Measurements from ENCODE around the gene GPR82. TPM values are rescaled to one million over a fixed set of nuclear protein-coding genes. Genes with fewer than 3 reads are reported as not detected.
"Not testable (repeated sequence)": the region's sequence is repeated elsewhere in the genome, so short reads cannot be mapped to it uniquely, and the experiment has no call there.

Gene GPR82
- total and polyA plus RNA-seq, 2 donors (not counting 1 experiment from before 2014, with no cell fraction given), result not detected

DNA sequence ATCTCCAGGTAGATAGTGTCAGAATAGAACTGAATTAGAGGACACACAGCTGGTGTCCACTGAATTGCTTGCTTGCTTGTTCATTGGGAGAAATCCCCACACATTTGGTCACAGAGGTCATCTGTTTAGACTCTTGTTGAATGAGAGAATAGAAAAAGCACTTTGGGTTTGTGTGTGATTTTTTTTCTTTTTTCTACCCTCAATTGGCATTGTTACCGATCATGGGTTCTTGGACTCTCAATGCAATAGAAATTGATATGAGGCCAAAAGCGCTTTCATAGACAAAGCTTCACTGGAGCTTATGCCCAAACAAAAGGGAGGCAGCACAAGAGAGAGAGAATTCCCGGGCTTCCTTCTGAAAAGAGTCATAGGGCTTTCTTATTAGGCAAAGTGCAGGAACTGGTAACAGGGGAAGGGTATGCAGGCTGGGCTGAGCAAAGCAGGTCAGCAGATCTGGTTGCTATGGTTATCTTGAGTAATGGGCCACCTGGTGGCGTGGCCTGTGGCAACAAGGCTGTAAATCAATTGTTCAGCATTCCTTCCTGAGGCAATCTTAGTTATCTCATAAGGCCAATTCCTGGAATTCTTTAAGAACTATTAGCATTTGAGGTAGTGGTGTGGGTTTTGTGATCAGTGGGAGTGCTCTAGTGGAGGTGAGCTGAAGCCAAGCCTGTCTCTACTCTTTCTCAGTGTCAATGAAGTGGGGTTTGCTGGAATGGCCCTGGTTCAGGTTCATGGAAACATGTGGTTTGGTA, 5.3 kb upstream of the GPR82 start:
- Histone ChIP-seq H3K27ac (ENCODE audit: low read length in 2 of 2) (no peak overlapping the region), H3K4me2 (replicated peaks; ENCODE audit: low read depth, low read length, poor library complexity, severe bottlenecking) (no peak overlapping the region), H3K27me3 (replicated peaks in 1 of 4; ENCODE audit: control extremely low read depth in 1 of 4, control insufficient read depth in 3 of 4, insufficient read depth in 4 of 4, low read length in 3 of 4) (no peaks in the 10 kb centered on the region), H3K4me1 (ENCODE audit: control insufficient read depth in 2 of 2, insufficient read depth in 2 of 2, low read length in 2 of 2) (peaks cover 50 to 74% of the 10 kb centered on the region in 2 donors), H3K4me3 (ENCODE audit: control extremely low read depth in 1 of 5, extremely low read depth in 1 of 5, insufficient read depth in 1 of 5, low read depth in 2 of 5, low read length in 4 of 5) (no peak overlapping the region), H4K20me1 (ENCODE audit: control insufficient read depth, insufficient read depth, low read length, poor library complexity, severe bottlenecking) (no peaks in the 10 kb centered on the region), H3K79me2 (ENCODE audit: control insufficient read depth, insufficient read depth, low read length) (no peaks in the 10 kb centered on the region), H3K36me3 (replicated peaks in 1 of 2; ENCODE audit: control extremely low read depth in 1 of 2, control insufficient read depth in 1 of 2, extremely low read depth in 1 of 2, insufficient read depth in 2 of 2, low read length in 1 of 2) (peaks cover 0 to 3% of the 10 kb centered on the region in 2 experiments), H3K9me3 (ENCODE audit: control extremely low read depth in 1 of 3, control insufficient read depth in 2 of 3, insufficient read depth in 1 of 3, low read length in 2 of 3) (peaks cover 0 to 22% (median 17%) of the 10 kb centered on the region in 3 donors), H2AFZ (ENCODE audit: insufficient read depth, low read depth, low read length, poor library complexity, severe bottlenecking) (no peak overlapping the region), H3K9ac (ENCODE audit: low read length) (no peak overlapping the region)
- Mint-ChIP-seq H3K4me1 (peaks cover 67% of the 10 kb centered on the region), H3K27ac (no peak overlapping the region), H3K27me3 (no peaks in the 10 kb centered on the region), H3K9me3 (ENCODE audit: insufficient read depth) (no peaks in the 10 kb centered on the region), H3K4me3 (no peak overlapping the region)
- ChIA-PET POLR2A (no interaction called here), CTCF (interaction anchor here (1.0 to 3.8 kb wide), 2 partner anchors 11 to 42 kb away, joined by 3 to 20 read pairs; no protein-coding TSS in a partner anchor)
- DNase-seq (no peak), ATAC-seq (ENCODE audit: low read depth) (no peak)
- intact Hi-C loops (cut with micrococcal nuclease), result no loop called here
- 92% methylated on average over 2 of the region's 4 CpGs for WGBS (ENCODE audit: insufficient coverage)
- TF ChIP-seq EZH2 (IDR thresholded peaks at IDR 0.05; ENCODE audit: borderline replicate concordance, insufficient read depth, low read depth, low read length, poor library complexity, severe bottlenecking), result no peak
- TF ChIP-seq, protein P1, sequence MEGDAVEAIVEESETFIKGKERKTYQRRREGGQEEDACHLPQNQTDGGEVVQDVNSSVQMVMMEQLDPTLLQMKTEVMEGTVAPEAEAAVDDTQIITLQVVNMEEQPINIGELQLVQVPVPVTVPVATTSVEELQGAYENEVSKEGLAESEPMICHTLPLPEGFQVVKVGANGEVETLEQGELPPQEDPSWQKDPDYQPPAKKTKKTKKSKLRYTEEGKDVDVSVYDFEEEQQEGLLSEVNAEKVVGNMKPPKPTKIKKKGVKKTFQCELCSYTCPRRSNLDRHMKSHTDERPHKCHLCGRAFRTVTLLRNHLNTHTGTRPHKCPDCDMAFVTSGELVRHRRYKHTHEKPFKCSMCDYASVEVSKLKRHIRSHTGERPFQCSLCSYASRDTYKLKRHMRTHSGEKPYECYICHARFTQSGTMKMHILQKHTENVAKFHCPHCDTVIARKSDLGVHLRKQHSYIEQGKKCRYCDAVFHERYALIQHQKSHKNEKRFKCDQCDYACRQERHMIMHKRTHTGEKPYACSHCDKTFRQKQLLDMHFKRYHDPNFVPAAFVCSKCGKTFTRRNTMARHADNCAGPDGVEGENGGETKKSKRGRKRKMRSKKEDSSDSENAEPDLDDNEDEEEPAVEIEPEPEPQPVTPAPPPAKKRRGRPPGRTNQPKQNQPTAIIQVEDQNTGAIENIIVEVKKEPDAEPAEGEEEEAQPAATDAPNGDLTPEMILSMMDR (IDR thresholded peaks at IDR 0.05), result no peak

GRCh38 chrX:41719610-41720009, 4.4 kb upstream of the GPR82 start:
- ATAC-seq (ENCODE audit: low read depth); H3K27me3 Mint-ChIP-seq; H3K4me3 ChIP-seq (ENCODE audit: control extremely low read depth in 1 of 5, extremely low read depth in 1 of 5, insufficient read depth in 1 of 5, low read depth in 2 of 5, low read length in 4 of 5); H4K20me1 ChIP-seq (ENCODE audit: control insufficient read depth, insufficient read depth, low read length, poor library complexity, severe bottlenecking); POLR2A ChIA-PET; DNase-seq; H3K36me3 ChIP-seq (replicated peaks in 1 of 2; ENCODE audit: control extremely low read depth in 1 of 2, control insufficient read depth in 1 of 2, extremely low read depth in 1 of 2, insufficient read depth in 2 of 2, low read length in 1 of 2); H3K79me2 ChIP-seq (ENCODE audit: control insufficient read depth, insufficient read depth, low read length); H3K4me3 Mint-ChIP-seq; H3K27me3 ChIP-seq (replicated peaks in 1 of 4; ENCODE audit: control extremely low read depth in 1 of 4, control insufficient read depth in 3 of 4, insufficient read depth in 4 of 4, low read length in 3 of 4); H3K9me3 Mint-ChIP-seq (ENCODE audit: insufficient read depth); H3K9ac ChIP-seq (ENCODE audit: low read length); H3K4me2 ChIP-seq (replicated peaks; ENCODE audit: low read depth, low read length, poor library complexity, severe bottlenecking); H3K27ac Mint-ChIP-seq; H2AFZ ChIP-seq (ENCODE audit: insufficient read depth, low read depth, low read length, poor library complexity, severe bottlenecking); H3K27ac ChIP-seq (ENCODE audit: low read length in 2 of 2): not testable (repeated sequence)
- Histone ChIP-seq H3K9me3 (ENCODE audit: control extremely low read depth in 1 of 3, control insufficient read depth in 2 of 3, insufficient read depth in 1 of 3, low read length in 2 of 3) (peaks cover 0 to 22% (median 17%) of the 10 kb centered on the region in 3 donors), H3K4me1 (ENCODE audit: control insufficient read depth in 2 of 2, insufficient read depth in 2 of 2, low read length in 2 of 2) (peaks cover 58 to 80% of the 10 kb centered on the region in 2 donors)
- 100% methylated on average over 1 of the region's 6 CpGs for WGBS (ENCODE audit: insufficient coverage)
- intact Hi-C loops (cut with micrococcal nuclease), result loop anchor here (2.0 kb wide), 1 partner anchor 13 kb away; no protein-coding TSS in a partner anchor
- CTCF ChIA-PET, result interaction anchor here (0.6 to 3.8 kb wide), 4 partner anchors 11 to 32 kb away, joined by 3 to 20 read pairs (median 4); no protein-coding TSS in a partner anchor
- peaks cover 71% of the 10 kb centered on the region for H3K4me1 Mint-ChIP-seq

All from B cell (primary cell).